HepG2 (cell line): ENCODE results near the gene CST4. TPM values are rescaled to one million over a fixed set of nuclear protein-coding genes. Genes with fewer than 3 reads are reported as not detected.

ENCODE experiments used
- AFF4 ChIP-seq: sonication (generic); formaldehyde crosslinking; IDR thresholded peaks from 2 replicates; pipeline ENCODE4 v1.4.0; 2020; ENCODE audit warnings: missing genetic modification reagents
- ETS1 ChIP-seq: sonication (generic); formaldehyde crosslinking; IDR thresholded peaks from 2 replicates; pipeline ENCODE4 v1.4.0; 2020; ENCODE audit warnings: missing genetic modification reagents
- GMEB1 ChIP-seq: sonication (generic); formaldehyde crosslinking; IDR thresholded peaks from 2 replicates; pipeline ENCODE4 v1.5.1; 2020; ENCODE audit warnings: missing genetic modification reagents, mild to moderate bottlenecking, borderline replicate concordance
- IKZF5 ChIP-seq: IDR thresholded peaks from 2 replicates; pipeline ENCODE4 v1.6.1; 2018; ENCODE audit warnings: missing genetic modification reagents, mild to moderate bottlenecking, missing compliant biosample characterization
- JUNB ChIP-seq: sonication (generic); formaldehyde crosslinking; IDR thresholded peaks from 2 replicates; pipeline ENCODE4 v1.8.0; 2022; ENCODE audit warnings: missing genetic modification reagents, mild to moderate bottlenecking, borderline replicate concordance
- MED1 ChIP-seq: sonication (generic); formaldehyde crosslinking; IDR thresholded peaks from 2 replicates; pipeline ENCODE4 v1.4.0; 2020; ENCODE audit warnings: missing genetic modification reagents
- MIER2 ChIP-seq: IDR thresholded peaks from 2 replicates; pipeline ENCODE4 v1.6.1; 2016; ENCODE audit warnings: missing biosample characterization, missing genetic modification reagents
- NFE2 ChIP-seq: sonication (generic); formaldehyde crosslinking; IDR thresholded peaks from 2 replicates; pipeline ENCODE4 v1.4.0; 2020; ENCODE audit warnings: missing genetic modification reagents
- NR2F6 ChIP-seq, 2 experiments: IDR thresholded peaks; 2 replicates each; pipeline ENCODE4 v1.6.1; 2016; ENCODE audit warnings: antibody characterized with exemption in 1 of 2, mild to moderate bottlenecking in 1 of 2
- POGZ ChIP-seq: sonication (generic); formaldehyde crosslinking; IDR thresholded peaks from 2 replicates; pipeline ENCODE4 v1.4.0; 2020; ENCODE audit warnings: mild to moderate bottlenecking, missing genetic modification reagents
- POLR2AphosphoS5 ChIP-seq: IDR thresholded peaks from 2 replicates; pipeline ENCODE4 v1.6.1; 2012; ENCODE audit warnings: low read depth, low read length
- RARA ChIP-seq: IDR thresholded peaks from 2 replicates; pipeline ENCODE4 v1.6.1; 2016; ENCODE audit warnings: missing genetic modification reagents, missing compliant biosample characterization
- SMAD1 ChIP-seq: sonication (generic); formaldehyde crosslinking; IDR thresholded peaks from 2 replicates; pipeline ENCODE4 v1.4.0; 2020; ENCODE audit warnings: missing genetic modification reagents, low read depth, mild to moderate bottlenecking, borderline replicate concordance
- ZNF207 ChIP-seq: fragments of 450-650 bp; IDR thresholded peaks from 2 replicates; pipeline ENCODE4 v1.6.1; 2016; ENCODE audit warnings: antibody characterized with exemption, borderline replicate concordance
- ZNF550 ChIP-seq: sonication (generic); formaldehyde crosslinking; IDR thresholded peaks from 2 replicates; pipeline ENCODE4 v1.4.0; 2020; ENCODE audit warnings: mild to moderate bottlenecking, missing genetic modification reagents, borderline replicate concordance
- ZNF574 ChIP-seq: sonication (generic); formaldehyde crosslinking; IDR thresholded peaks from 2 replicates; pipeline ENCODE4 v1.4.0; 2020; ENCODE audit warnings: missing genetic modification reagents
- ZNF619 ChIP-seq: sonication (generic); formaldehyde crosslinking; IDR thresholded peaks from 2 replicates; pipeline ENCODE4 v1.4.0; 2020; ENCODE audit warnings: mild to moderate bottlenecking, missing genetic modification reagents
- polyA plus RNA-seq, 8 experiments: library from polyadenylated mRNA; depleted of rRNA in 3 of 8; stranded (reverse) in 7 of 8; unstranded in 1 of 8; fragments of >200 nt; fragmentation: Illumina TruSeq in 4 of 8; extraction: Trizol in 4 of 8; gene quantifications; 2 replicates each; pipeline versions ENCODE4 v1.2.1 to v1.2.3, GENCODE V29; 2011 to 2016; ENCODE audit warnings: low read depth in 4 of 8, missing spikeins in 1 of 8, mixed read lengths in 1 of 8; ENCODE audit not compliant: insufficient read depth in 1 of 8
- total RNA-seq, 5 experiments: library from RNA; depleted of rRNA; stranded (reverse); fragments of >200 nt; fragmentation: Illumina TruSeq; extraction: Trizol; gene quantifications; 2 replicates each; pipeline ENCODE4 v1.2.3, GENCODE V29; 2016; ENCODE audit warnings: low read depth in 1 of 5

CST4 gene
- total and polyA plus RNA-seq, 2 of the 13 experiments (the other 11 are each of a cell fraction or from before 2014, with no cell fraction given): not detected

- TF ChIP-seq AFF4 (peak; percentile 13; the same call in 1 of the 2 replicates), POLR2AphosphoS5 (peak; percentile 56; the same call in 1 of the 2 replicates), ZNF574 (no peak), ETS1 (no peak), NFE2 (CRISPR knock-in tag) (no peak), MED1 (CRISPR knock-in tag) (0 out of 2 replicates have a peak, but pooled peaks have one; percentile 32), ZNF550 (CRISPR knock-in tag) (peak; percentile 30; the same call in 1 of the 2 replicates), RARA (CRISPR knock-in tag) (peak; percentile 31; the same call in 1 of the 2 replicates), IKZF5 (CRISPR knock-in tag) (peak; percentile 68), POGZ (CRISPR knock-in tag) (0 out of 2 replicates have a peak, but pooled peaks have one; percentile 43), MIER2 (CRISPR knock-in tag) (0 out of 2 replicates have a peak, but pooled peaks have one; percentile 6), ZNF619 (CRISPR knock-in tag) (no peak), NR2F6 (IDR thresholded peaks at IDR 0.05) (peak; percentile 24; the same call in 1 of the 2 replicates), NR2F6 (CRISPR knock-in tag; IDR thresholded peaks at IDR 0.05) (peak; percentile 11; the same call in 1 of the 2 replicates), JUNB (CRISPR knock-in tag) (0 out of 2 replicates have a peak, but pooled peaks have one; percentile 80), SMAD1 (CRISPR knock-in tag) (0 out of 2 replicates have a peak, but pooled peaks have one; percentile 33), GMEB1 (no peak), ZNF207 (peak; percentile 86; the same call in 1 of the 2 replicates)
These were observed 28.6 kb downstream of the CST4 start (continued) for GRCh38 chr20:23659989-23660837.
